NCI-H446 (cell line): ENCODE data around the gene NWD2.
"Not testable (repeated sequence)": the region's sequence is repeated elsewhere in the genome, so short reads cannot be mapped to it uniquely, and the experiment has no call there.

ENCODE experiments used
- DNase-seq, 2 experiments: peaks; one replicate each; lab custom pipeline; 2025; lab: John Stamatoyannopoulos, UW

The NWD2 gene

DNA sequence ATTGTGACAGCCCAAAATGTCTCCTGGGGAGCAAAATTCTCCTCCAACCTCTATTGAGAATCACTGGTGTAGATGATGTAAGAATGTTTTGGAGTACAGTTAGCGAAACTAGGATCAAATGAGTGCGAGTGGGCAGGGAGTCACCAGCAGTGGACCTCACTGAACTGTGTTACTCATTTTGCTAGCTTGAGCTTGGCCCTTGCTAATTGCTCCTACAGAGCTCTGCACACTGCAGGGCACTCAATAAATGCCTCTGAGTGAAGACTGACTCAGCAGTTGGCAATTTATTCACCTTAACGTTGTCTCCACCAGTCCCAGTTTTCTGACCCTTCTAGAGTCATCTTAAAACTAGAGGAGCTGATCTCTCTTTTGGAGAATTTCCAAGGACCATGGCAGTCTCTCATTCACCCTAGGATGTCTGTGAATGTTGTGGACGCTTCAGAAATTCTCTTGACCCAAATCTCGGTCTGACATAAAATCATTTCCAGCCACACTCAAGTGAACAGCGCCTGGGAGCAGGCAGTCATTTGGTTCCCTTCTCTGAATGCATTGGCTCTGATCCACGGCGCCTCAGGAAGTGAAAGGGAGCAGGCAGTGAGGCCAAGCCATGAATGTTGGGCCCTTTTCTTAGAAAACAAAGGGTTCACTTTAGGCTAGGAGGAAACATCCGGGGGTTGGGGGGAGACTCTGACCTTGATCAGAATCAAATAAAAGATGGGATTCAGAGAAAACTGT lies 148.1 kb downstream of the NWD2 start:
- DNase-seq, result peak in 1 of 2 experiments; percentile 70

GRCh38 chr4:37393321-37393720 lies 148.8 kb downstream of the NWD2 start:
- no peak for DNase-seq

GRCh38 chr4:37393889-37394288 lies 149.3 kb downstream of the NWD2 start:
- no peak for DNase-seq

DNA sequence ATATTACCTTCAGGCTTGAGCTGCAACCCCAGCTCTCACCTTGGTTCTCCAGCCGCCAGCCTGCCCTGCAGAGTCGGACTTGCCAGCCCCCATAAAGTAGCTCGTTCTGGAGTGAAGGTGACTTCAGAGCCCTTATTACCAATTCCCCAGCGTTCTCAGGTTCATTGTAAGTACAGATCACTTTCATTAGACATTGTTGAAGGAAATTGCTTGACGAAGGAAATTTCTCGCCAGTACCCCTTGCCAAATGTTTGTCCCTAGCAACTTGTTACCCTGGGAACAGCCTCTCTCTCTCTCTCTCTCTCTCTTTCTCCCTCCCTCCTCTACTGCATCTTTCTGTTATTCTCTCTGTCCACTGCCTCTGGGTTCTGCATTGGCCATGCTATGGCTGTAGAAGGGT lies 153.0 kb downstream of the NWD2 start:
- no peak for DNase-seq

DNA sequence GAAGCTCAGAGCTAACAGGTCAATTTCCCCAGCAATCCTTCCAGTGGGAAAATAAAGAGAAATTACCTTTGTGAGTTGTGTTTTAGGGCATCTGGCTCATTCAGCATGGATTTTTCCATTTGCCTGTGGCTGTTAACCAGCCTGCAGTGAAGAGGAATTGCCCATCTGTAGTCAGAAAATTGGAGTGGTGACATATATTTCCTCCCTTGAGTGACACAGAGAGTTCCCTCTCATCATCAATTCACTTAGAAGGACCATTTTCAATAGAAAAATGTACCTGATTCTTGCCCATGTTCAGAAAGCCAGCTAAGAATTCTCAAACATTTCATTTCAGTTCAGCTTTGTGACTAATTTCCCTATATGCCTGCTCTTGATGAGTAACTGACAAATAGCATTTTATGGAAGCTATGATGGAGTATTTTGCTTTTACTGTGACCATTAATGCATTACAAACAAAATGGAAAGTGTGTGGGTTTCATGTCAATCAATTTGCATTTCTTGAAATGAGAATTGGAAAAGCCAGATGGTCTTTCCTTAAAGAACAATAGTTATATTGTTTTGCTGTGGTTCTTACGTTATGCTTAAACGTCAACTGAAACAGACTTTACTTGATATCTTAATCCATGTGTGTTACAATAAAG lies 155.8 kb downstream of the NWD2 start:
- no peak for DNase-seq

- DNase-seq, result not testable (repeated sequence)
Observed at GRCh38 chr4:37407938-37408826, 163.6 kb downstream of the NWD2 start.

- DNase-seq, result not testable (repeated sequence)
Observed at GRCh38 chr4:37413612-37414011, 169.1 kb downstream of the NWD2 start.

GRCh38 chr4:37415845-37416369 lies 171.4 kb downstream of the NWD2 start:
- DNase-seq, result no peak

GRCh38 chr4:37421614-37422013 lies 177.1 kb downstream of the NWD2 start:
- DNase-seq, result no peak

DNA sequence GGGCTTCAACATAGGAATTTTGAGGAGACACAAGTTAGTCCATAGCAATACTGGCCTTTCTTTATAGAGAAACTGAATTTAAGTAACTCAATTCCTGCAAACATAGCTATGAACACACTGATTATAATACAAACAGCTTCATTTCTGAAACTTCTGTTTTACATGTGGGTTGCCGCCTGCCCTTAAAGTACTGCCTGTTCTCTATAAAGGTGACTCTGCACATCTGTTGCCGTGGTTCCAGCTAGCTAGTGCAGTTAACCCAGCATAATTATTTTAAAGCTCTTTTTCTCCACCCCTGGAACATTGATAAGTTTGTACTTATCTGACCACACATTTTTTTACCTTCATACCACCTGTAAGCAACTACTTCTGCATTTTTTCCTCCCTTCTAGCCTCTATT lies 177.6 kb downstream of the NWD2 start:
- no peak for DNase-seq

DNA sequence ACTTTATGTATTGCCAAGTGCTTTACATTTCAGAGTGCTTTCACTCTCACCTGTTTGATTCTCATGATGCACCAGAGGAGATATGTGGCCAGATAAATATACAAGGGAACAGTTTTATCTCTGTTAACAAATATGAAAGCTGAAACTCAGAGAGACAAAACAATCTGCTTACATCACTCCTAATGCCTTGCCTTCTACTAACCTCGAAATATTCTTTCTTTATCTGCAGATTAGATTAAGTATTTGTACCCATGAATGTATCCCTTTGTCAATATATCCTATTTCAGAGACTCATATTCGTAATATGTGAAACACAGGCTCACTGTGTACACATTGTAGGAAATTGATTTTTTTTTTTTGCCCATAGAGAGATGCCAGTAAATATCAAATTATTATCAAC lies 178.1 kb downstream of the NWD2 start:
- no peak for DNase-seq

DNA sequence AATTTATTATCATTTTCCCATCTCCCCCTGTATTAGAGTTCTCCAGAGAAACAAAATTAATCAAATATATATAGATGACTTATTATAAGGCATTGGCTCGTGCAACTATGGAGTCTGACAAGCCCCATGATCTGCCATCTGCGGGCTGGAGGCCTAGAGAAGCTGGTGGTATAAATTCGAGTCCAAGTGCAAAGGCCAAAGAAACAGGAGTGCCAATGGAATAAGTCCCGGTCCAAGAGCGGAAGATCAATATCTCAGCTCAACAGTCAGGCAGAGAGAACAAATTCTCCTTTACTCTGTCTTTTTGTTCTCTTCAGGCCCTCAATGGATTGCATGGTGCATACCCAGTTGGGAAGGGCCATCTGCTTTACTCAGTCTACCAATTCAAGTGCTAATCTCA lies 178.8 kb downstream of the NWD2 start:
- DNase-seq, result no peak

- DNase-seq, result no peak
Observed at GRCh38 chr4:37424753-37425152, 180.2 kb downstream of the NWD2 start.

DNA sequence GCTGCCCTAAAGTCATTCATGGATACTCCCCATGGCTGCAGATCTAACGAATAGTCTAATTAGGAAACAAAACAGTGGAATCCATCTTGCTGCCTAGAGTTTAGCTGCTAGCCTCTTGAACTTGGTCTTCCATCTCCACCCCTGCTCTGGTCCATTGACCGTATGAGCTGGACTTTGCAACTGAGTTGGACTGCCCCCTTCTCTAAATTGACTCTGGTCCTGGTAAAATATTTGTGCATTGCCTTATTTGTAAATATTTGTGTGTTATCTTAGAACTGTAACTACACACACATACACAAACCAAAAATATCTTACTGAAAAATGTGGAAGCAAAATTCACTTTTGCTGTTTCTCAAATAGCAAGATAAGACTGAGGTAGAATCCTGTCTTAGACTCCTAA lies 181.3 kb downstream of the NWD2 start:
- no peak for DNase-seq

GRCh38 chr4:37427193-37427592 lies 182.7 kb downstream of the NWD2 start:
- no peak for DNase-seq

DNA sequence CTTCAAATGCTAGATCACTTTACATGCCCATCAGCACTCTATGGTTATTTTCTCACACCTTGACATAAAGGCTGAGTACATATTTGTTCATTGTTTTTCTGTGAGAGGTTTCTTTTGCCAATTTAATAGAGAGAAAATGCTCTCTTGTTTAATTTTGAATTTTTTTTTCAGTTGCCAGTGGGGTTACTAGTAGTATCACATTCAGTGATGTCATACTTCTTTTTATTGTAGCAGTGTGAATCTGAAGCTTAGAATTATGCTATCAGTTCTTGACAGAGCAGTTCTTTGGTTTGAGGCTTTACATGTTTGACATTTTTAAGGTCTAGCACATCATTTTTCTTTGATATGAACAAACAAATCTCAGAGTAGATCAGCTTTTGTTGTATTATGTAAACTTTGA lies 185.4 kb downstream of the NWD2 start:
- no peak for DNase-seq

DNA sequence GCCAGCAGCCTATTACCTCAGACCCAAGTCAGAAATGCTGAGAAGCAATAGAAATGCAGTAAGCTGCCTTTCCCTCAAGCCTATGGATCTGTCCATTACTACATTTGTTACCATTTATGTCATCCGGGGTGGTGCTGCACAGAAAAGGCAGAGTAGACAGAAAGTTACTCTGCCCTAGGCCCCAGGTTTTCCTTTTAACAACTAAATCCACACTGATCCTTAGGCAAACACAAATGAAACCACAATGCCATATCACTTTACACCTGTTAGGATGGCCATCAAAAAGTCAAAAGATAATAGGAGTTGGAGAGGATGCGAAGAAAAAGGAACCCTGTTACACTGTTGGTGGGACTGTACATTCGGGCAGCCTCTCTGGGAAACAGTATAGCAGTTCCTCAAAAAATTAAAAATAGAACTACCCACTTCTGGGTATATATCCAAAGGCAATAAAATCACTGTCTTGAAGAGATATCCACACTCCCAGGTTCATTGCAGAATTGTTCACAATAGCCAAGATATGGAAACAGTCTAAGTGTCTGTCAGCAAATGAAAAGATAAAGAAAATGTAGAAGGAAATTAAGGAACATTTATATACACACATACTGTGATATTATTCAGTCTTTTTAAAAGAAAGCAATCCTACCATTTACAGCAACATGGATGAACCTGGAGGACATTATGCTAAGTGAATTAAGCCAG lies 186.3 kb downstream of the NWD2 start:
- no peak for DNase-seq

- no peak for DNase-seq
Observed at GRCh38 chr4:37431417-37431743, 186.8 kb downstream of the NWD2 start.

DNA sequence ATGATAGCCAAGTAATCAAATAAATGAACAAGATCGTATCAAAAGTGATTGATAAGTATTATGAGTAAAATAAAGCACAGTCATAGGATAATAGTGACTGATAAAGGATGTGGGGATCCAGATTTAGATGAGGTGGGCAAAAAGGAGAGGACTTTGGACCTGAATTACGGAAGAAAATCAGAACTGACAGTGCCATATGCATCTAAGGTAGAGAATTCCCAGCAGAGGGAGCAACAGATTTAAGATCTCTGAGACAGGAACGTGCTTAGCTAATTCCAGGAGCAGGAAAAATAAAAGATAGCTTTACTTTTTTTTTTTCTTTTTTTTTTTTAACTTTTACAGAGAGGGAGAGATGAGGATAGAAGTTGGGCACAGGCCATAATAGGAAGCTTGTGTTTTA lies 189.9 kb downstream of the NWD2 start:
- DNase-seq, result peak in 1 of 2 experiments; percentile 2

GRCh38 chr4:37436546-37436945 lies 192.0 kb downstream of the NWD2 start:
- DNase-seq, result no peak

DNA sequence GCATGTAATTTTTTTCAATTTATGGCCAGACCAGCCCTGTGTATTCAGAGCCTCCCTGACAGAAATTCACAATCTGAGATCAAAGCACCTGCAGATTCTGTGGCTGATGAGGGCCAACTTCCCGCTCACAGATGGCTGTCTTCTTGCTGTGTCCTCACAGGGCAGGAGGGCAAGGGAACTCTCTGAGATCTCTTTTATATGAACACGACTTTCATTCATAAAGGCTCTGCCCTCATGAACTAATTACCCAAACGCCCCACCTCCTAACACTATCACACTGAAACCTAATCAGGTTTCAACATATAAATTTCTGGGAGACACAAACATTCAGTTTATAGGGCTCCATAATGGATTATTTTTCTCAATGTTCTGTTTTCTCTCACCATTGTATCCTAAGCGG lies 192.6 kb downstream of the NWD2 start:
- DNase-seq, result no peak
